ENCODE data around the gene CAV2. TPM values are rescaled to one million over a fixed set of nuclear protein-coding genes. Genes with fewer than 3 reads are reported as not detected.

Gene CAV2
- total and polyA plus RNA-seq, 9 of the 15 experiments (the other 6 are each of a cell fraction or from before 2014, with no cell fraction given): 16.1 to 137 (median 38.3) TPM

GRCh38 chr7:116449950-116450349, 49.6 kb upstream of the CAV2 start:
- H4K20me1 ChIP-seq (replicated peaks; ENCODE audit: control insufficient read depth, insufficient read depth, low read length): no peaks in the 10 kb centered on the region
- in situ Hi-C loops (cut with MboI) (no loop called here), intact Hi-C loops (cut with micrococcal nuclease) (no loop called here)
- H3K4me1 ChIP-seq (replicated peaks in 1 of 2; ENCODE audit: control insufficient read depth in 2 of 2, insufficient read depth in 2 of 2, low read length in 2 of 2): no peaks in the 10 kb centered on the region
- no peak overlapping the region for H3K9ac ChIP-seq (ENCODE audit: insufficient read depth in 1 of 2, low read depth in 2 of 2, low read length in 2 of 2)
- H3K27me3 ChIP-seq (ENCODE audit: control insufficient read depth in 2 of 2, insufficient read depth in 2 of 2, low read length in 2 of 2): no peaks in the 10 kb centered on the region
- POLR2A ChIA-PET: interaction anchor here (0.8 kb wide), 1 partner anchor 9 kb away, joined by 7 read pairs; no protein-coding TSS in a partner anchor
- H3K4me3 ChIP-seq: no peak overlapping the region
- H3K36me3 ChIP-seq (ENCODE audit: control insufficient read depth, insufficient read depth, low read length): no peaks in the 10 kb centered on the region
- no peak overlapping the region for H3K4me2 ChIP-seq (ENCODE audit: insufficient read depth, low read length)
- no TSS peak for BruUV-seq (replicated peaks)
- 39% methylated on average over 4 of the region's 4 CpGs for WGBS (ENCODE audit: insufficient coverage, low coverage, missing lambda C conversion rate)
- DNase-seq (ENCODE audit: extremely low read depth in 1 of 4, low spot score in 3 of 4) (no peak), FAIRE-seq (no peak), ATAC-seq (no peak)
- no peak for TF ChIP-seq ZNF766 (CRISPR knock-in tag; conservative IDR thresholded peaks at IDR 0.05)
- TF ChIP-seq KDM2B (CRISPR knock-in tag; IDR thresholded peaks at IDR 0.05): no peak
- no peak for TF ChIP-seq GABPB2 (CRISPR knock-in tag; conservative IDR thresholded peaks at IDR 0.05)
- CTCF ChIA-PET (ENCODE audit: low intra/inter-chr PET ratio): no interaction called here
- no peaks in the 10 kb centered on the region for H3K9me3 ChIP-seq (replicated peaks; ENCODE audit: control insufficient read depth, insufficient read depth, low read depth, low read length)
- no peak overlapping the region for H2AFZ ChIP-seq (ENCODE audit: low read depth, low read length)
- H3K27ac ChIP-seq (ENCODE audit: extremely low read depth, low read depth, low read length): no peak overlapping the region
- H3K9me1 ChIP-seq (ENCODE audit: control insufficient read depth, insufficient read depth, low read length): no peaks in the 10 kb centered on the region
- H3K79me2 ChIP-seq (ENCODE audit: control insufficient read depth, insufficient read depth, low read length): no peaks in the 10 kb centered on the region

- WGBS (ENCODE audit: insufficient coverage, low coverage, missing lambda C conversion rate): 73% methylated on average over 2 of the region's 2 CpGs
- H3K9me3 ChIP-seq (replicated peaks; ENCODE audit: control insufficient read depth, insufficient read depth, low read depth, low read length): no peaks in the 10 kb centered on the region
- H3K4me3 ChIP-seq: no peak overlapping the region
- in situ Hi-C loops (cut with MboI) (no loop called here), intact Hi-C loops (cut with micrococcal nuclease) (loop anchor here (2.0 kb wide), 1 partner anchor 75 kb away; no protein-coding TSS in a partner anchor)
- H3K4me1 ChIP-seq (replicated peaks in 1 of 2; ENCODE audit: control insufficient read depth in 2 of 2, insufficient read depth in 2 of 2, low read length in 2 of 2): no peaks in the 10 kb centered on the region
- H3K36me3 ChIP-seq (ENCODE audit: control insufficient read depth, insufficient read depth, low read length): no peaks in the 10 kb centered on the region
- H3K27ac ChIP-seq (ENCODE audit: extremely low read depth, low read depth, low read length): no peak overlapping the region
- no peaks in the 10 kb centered on the region for H4K20me1 ChIP-seq (replicated peaks; ENCODE audit: control insufficient read depth, insufficient read depth, low read length)
- peak; percentile 58 for ATAC-seq
- no peak overlapping the region for H2AFZ ChIP-seq (ENCODE audit: low read depth, low read length)
- POLR2A ChIA-PET: interaction anchor here (0.5 to 0.6 kb wide), 2 partner anchors 26 to 117 kb away, joined by 3 read pairs; no protein-coding TSS in a partner anchor
- H3K9ac ChIP-seq (ENCODE audit: insufficient read depth in 1 of 2, low read depth in 2 of 2, low read length in 2 of 2): no peak overlapping the region
- H3K9me1 ChIP-seq (ENCODE audit: control insufficient read depth, insufficient read depth, low read length): no peaks in the 10 kb centered on the region
- H3K27me3 ChIP-seq (ENCODE audit: control insufficient read depth in 2 of 2, insufficient read depth in 2 of 2, low read length in 2 of 2): no peaks in the 10 kb centered on the region
- no TSS peak for BruUV-seq (replicated peaks)
- CTCF ChIA-PET (ENCODE audit: low intra/inter-chr PET ratio): interaction anchor here (1.6 kb wide), 1 partner anchor 194 kb away, joined by 5 read pairs; no protein-coding TSS in a partner anchor
- H3K79me2 ChIP-seq (ENCODE audit: control insufficient read depth, insufficient read depth, low read length): no peaks in the 10 kb centered on the region
- DNase-seq (ENCODE audit: extremely low read depth in 1 of 4, low spot score in 3 of 4): no peak
- H3K4me2 ChIP-seq (ENCODE audit: insufficient read depth, low read length): no peak overlapping the region
- FAIRE-seq: no peak
- TF ChIP-seq ATF3 (IDR thresholded peaks at IDR 0.05) (0 out of 2 replicates have a peak, but pooled peaks have one; percentile 22), ATF3 (CRISPR knock-in tag; conservative IDR thresholded peaks at IDR 0.05) (no peak), ZFP36 (IDR thresholded peaks at IDR 0.05; ENCODE audit: low read depth, low read length, partially characterized antibody) (no peak)
Observed at GRCh38 chr7:116451957-116452729, 47.4 kb upstream of the CAV2 start.

Data from K562 (cell line).